K562 (cell line): ENCODE results near the gene FREM1. TPM values are rescaled to one million over a fixed set of nuclear protein-coding genes. Genes with fewer than 3 reads are reported as not detected.

Source experiments
- L3MBTL2 ChIP-seq: fragments of 450-650 bp; IDR thresholded peaks from 2 replicates; pipeline ENCODE4 v1.6.1; 2016; ENCODE audit warnings: mild to moderate bottlenecking, moderate library complexity
- ZNF143 ChIP-seq: sonication (generic); formaldehyde crosslinking; IDR thresholded peaks from 2 replicates; pipeline ENCODE4 v1.9.0; 2022; ENCODE audit warnings: mild to moderate bottlenecking, missing genetic modification reagents
- ZNF668 ChIP-seq: fragments of 250-450 bp; sonication (Bioruptor Pico); IDR thresholded peaks from 2 replicates; pipeline ENCODE4 v1.8.0; 2022; ENCODE audit warnings: mild to moderate bottlenecking, inconsistent platforms
- polyA plus RNA-seq, 8 experiments: library from polyadenylated mRNA; depleted of rRNA in 4 of 8; stranded (reverse) in 5 of 8; unstranded in 3 of 8; fragments of >200 nt; fragmentation: Nextera tagmentation in 2 of 8; fragmentation: Illumina TruSeq in 1 of 8; extraction: Ambion mirVana in 2 of 8; extraction: Trizol in 1 of 8; gene quantifications; 2 replicates each; pipeline versions ENCODE4 v1.2.1 to v1.2.3, GENCODE V29; 2011 to 2014; ENCODE audit warnings: inconsistent platforms in 1 of 8, missing spikeins in 1 of 8
- total RNA-seq, 7 experiments: library from RNA; depleted of rRNA in 6 of 7; stranded (reverse); fragments of >200 nt in 6 of 7; fragmentation: Illumina TruSeq in 2 of 7; extraction: Trizol in 2 of 7; gene quantifications; 2 replicates each; pipeline versions ENCODE4 v1.2.1 to v1.2.3, GENCODE V29; 2011 to 2021; ENCODE audit warnings: low replicate concordance in 1 of 7
- TF ChIP-seq, protein P1 (sequence below), 2 experiments: fragments of 150-350 bp in 1 of 2; IDR thresholded peaks; 2 replicates each; pipeline ENCODE4 v1.6.1; 2012 to 2016; ENCODE audit warnings: low read depth in 2 of 2, low read length in 2 of 2, mild to moderate bottlenecking in 1 of 2, moderate library complexity in 1 of 2
- TF ChIP-seq, protein P2 (sequence below): sonication (generic); formaldehyde crosslinking; IDR thresholded peaks from 2 replicates; pipeline ENCODE4 v1.8.1; 2023; ENCODE audit warnings: missing genetic modification reagents, mild to moderate bottlenecking, borderline replicate concordance
- TF ChIP-seq, protein P3 (sequence below): fragments of 250-450 bp; sonication (Bioruptor Pico); IDR thresholded peaks from 2 replicates; pipeline ENCODE4 v1.5.0; 2022; ENCODE audit warnings: mild to moderate bottlenecking

The FREM1 gene
- total and polyA plus RNA-seq, 9 of the 15 experiments (the other 6 are each of a cell fraction or from before 2014, with no cell fraction given): 0.03 to 0.24 (median 0.13) TPM; not detected in 2

DNA sequence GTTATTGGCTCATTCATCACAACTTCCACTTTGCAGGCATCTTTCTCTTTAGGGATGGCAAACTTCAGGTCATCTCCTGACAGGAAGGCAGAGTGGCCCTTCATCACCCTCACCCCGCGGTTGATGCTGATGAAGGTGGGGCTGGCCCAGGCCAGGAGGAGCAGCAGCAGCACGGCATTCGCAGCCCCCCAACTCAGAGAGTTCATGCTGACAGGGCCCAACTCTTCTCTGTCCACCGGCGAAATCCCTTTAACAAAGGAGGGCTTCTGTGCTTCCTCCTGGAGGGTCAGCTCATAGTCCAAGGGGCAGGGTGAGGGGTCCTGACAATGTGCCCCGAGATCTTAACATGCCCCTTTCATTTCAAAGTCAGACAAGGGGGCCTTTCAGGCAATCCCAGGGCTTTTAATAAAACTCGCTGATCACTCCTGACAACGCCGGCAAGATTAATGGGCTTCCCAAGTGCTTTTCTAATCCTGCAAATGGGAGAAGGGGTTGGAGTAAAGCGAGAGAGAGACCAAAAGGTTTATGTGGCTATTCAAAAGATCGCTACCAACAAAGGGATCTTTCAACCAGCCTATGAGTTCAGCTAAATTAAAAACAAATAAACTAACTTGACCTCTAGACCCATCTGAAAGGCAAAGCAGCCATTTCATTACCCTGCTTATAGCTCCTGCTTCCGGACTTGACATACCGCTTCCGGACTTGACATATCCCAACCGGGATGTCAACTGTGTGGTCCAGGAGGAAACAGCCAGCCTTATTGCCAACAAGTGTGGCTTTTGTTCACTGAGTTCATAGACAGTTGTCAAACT lies 41.2 kb downstream of the FREM1 start (continued):
- TF ChIP-seq, protein P1, sequence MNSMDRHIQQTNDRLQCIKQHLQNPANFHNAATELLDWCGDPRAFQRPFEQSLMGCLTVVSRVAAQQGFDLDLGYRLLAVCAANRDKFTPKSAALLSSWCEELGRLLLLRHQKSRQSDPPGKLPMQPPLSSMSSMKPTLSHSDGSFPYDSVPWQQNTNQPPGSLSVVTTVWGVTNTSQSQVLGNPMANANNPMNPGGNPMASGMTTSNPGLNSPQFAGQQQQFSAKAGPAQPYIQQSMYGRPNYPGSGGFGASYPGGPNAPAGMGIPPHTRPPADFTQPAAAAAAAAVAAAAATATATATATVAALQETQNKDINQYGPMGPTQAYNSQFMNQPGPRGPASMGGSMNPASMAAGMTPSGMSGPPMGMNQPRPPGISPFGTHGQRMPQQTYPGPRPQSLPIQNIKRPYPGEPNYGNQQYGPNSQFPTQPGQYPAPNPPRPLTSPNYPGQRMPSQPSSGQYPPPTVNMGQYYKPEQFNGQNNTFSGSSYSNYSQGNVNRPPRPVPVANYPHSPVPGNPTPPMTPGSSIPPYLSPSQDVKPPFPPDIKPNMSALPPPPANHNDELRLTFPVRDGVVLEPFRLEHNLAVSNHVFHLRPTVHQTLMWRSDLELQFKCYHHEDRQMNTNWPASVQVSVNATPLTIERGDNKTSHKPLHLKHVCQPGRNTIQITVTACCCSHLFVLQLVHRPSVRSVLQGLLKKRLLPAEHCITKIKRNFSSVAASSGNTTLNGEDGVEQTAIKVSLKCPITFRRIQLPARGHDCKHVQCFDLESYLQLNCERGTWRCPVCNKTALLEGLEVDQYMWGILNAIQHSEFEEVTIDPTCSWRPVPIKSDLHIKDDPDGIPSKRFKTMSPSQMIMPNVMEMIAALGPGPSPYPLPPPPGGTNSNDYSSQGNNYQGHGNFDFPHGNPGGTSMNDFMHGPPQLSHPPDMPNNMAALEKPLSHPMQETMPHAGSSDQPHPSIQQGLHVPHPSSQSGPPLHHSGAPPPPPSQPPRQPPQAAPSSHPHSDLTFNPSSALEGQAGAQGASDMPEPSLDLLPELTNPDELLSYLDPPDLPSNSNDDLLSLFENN (IDR thresholded peaks at IDR 0.05; ENCODE audit: low read depth in 2 of 2, low read length in 2 of 2): no peak
- TF ChIP-seq, protein P2, sequence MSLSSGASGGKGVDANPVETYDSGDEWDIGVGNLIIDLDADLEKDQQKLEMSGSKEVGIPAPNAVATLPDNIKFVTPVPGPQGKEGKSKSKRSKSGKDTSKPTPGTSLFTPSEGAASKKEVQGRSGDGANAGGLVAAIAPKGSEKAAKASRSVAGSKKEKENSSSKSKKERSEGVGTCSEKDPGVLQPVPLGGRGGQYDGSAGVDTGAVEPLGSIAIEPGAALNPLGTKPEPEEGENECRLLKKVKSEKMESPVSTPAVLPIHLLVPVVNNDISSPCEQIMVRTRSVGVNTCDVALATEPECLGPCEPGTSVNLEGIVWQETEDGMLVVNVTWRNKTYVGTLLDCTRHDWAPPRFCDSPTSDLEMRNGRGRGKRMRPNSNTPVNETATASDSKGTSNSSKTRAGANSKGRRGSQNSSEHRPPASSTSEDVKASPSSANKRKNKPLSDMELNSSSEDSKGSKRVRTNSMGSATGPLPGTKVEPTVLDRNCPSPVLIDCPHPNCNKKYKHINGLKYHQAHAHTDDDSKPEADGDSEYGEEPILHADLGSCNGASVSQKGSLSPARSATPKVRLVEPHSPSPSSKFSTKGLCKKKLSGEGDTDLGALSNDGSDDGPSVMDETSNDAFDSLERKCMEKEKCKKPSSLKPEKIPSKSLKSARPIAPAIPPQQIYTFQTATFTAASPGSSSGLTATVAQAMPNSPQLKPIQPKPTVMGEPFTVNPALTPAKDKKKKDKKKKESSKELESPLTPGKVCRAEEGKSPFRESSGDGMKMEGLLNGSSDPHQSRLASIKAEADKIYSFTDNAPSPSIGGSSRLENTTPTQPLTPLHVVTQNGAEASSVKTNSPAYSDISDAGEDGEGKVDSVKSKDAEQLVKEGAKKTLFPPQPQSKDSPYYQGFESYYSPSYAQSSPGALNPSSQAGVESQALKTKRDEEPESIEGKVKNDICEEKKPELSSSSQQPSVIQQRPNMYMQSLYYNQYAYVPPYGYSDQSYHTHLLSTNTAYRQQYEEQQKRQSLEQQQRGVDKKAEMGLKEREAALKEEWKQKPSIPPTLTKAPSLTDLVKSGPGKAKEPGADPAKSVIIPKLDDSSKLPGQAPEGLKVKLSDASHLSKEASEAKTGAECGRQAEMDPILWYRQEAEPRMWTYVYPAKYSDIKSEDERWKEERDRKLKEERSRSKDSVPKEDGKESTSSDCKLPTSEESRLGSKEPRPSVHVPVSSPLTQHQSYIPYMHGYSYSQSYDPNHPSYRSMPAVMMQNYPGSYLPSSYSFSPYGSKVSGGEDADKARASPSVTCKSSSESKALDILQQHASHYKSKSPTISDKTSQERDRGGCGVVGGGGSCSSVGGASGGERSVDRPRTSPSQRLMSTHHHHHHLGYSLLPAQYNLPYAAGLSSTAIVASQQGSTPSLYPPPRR: no peak
- TF ChIP-seq ZNF668 (CRISPR knock-in tag): no peak
- TF ChIP-seq, protein P3, sequence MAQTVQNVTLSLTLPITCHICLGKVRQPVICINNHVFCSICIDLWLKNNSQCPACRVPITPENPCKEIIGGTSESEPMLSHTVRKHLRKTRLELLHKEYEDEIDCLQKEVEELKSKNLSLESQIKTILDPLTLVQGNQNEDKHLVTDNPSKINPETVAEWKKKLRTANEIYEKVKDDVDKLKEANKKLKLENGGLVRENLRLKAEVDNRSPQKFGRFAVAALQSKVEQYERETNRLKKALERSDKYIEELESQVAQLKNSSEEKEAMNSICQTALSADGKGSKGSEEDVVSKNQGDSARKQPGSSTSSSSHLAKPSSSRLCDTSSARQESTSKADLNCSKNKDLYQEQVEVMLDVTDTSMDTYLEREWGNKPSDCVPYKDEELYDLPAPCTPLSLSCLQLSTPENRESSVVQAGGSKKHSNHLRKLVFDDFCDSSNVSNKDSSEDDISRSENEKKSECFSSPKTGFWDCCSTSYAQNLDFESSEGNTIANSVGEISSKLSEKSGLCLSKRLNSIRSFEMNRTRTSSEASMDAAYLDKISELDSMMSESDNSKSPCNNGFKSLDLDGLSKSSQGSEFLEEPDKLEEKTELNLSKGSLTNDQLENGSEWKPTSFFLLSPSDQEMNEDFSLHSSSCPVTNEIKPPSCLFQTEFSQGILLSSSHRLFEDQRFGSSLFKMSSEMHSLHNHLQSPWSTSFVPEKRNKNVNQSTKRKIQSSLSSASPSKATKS: no peak
- TF ChIP-seq ZNF143 (CRISPR knock-in tag): no peak
- no peak for TF ChIP-seq L3MBTL2
- TF ChIP-seq, all 486 proteins: peak for 0
